GM19035 (cell line): ENCODE results near the gene MYRIP.
"Not testable (repeated sequence)": the region's sequence is repeated elsewhere in the genome, so short reads cannot be mapped to it uniquely, and the experiment has no call there.

Experiments
- ATAC-seq: cut with Tn5 transposase; IDR thresholded peaks from one replicate; pipeline ENCODE4 v1.9.1; 2021; ENCODE audit not compliant: unreplicated experiment

Gene MYRIP

DNA sequence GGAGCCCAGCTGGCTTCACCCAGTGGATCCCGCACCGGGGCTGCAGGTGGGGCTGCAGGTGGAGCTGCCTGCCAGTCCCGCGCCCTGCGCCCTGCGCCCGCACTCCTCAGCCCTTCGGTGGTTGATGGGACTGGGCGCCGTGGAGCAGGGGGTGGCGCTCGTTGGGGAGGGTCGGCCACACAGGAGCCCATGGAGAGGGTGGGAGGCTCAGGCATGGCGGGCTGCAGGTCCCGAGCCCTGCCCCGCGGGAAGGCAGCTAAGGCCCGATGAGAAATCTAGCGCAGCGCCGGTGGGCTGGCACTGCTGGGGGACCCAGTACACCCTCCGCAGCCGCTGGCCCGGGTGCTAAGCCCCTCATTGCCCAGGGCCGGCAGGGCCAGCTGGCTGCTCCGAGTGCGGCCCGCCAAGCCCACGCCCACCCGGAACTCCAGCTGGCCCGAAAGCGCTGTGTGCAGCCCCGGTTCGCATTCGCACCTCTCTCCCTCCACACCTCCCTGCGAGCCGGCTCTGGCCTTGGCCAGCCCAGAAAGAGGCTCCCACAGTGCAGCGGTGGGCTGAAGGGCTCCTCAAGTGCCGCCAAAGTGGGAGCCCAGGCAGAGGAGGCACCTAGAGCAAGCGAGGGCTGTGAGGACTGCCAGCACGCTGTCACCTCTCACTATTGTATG lies 268.6 kb downstream of the MYRIP start:
- ATAC-seq, result not testable (repeated sequence)

DNA sequence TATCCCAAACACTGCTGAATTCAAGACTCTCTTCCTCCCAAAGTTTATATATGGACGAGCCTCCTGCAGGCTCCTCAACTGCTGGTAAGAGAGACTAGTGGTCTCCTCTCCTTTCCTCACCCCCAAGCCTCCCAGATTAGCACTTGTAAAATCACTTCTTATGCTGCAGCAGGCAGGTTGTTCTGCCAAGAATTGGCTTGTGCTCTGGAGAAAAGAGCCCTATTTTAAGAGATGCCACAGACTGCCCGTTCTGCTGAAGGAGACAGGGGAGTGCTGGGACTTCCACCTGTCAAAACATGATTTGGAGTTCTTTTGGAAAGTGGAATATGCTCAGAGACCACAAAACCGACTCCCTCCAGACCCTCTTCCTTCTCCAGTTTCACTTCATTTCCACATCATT lies 269.2 kb downstream of the MYRIP start:
- ATAC-seq, result no peak

DNA sequence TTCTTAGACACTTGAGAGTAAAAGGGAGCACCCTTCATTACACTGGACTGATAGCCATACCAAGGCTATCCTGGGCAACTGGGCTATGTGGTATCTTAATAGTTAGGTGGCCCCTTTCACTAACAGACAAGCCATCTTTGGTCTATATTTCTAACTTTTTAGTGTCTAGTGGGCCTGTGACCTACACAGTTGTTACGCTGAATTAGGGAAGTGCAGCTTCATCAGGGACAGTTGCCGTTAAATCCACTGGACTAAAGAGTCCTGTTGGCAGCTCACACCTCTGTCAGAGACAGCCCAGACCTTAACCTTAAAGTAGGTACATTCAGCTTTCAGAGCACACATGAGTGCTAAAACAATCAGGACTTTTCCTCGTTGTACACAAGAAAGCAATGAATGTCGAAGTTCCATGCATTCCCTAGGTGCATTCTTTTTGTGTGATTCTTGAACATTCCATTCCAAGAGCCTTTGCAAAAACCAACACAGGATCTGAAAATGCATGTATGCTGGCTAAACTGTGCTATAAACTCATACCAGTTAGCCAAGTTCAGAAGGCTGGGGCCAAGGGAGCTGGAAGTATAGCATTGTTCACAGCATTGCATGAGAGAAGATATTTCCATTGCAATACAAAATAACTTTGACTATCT lies 269.9 kb downstream of the MYRIP start:
- no peak for ATAC-seq

DNA sequence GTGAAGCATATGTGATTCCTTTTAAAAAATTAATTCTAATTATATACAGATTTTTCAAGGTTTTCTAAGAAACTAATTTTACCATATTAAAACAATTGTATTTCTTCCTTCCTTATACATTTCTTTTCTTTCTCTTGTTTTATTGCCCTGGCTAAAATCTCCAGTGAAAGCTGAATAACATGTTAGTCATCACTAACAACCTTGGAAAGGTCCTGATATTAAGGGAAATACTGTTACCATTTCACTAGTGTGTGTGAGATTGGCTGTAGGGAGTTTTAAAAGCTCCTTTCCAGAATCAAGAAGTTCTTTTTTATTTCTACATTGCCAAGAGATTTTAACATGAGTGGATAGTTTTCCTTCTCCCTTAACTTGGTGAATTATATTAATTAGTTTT lies 270.4 kb downstream of the MYRIP start:
- ATAC-seq, result no peak

DNA sequence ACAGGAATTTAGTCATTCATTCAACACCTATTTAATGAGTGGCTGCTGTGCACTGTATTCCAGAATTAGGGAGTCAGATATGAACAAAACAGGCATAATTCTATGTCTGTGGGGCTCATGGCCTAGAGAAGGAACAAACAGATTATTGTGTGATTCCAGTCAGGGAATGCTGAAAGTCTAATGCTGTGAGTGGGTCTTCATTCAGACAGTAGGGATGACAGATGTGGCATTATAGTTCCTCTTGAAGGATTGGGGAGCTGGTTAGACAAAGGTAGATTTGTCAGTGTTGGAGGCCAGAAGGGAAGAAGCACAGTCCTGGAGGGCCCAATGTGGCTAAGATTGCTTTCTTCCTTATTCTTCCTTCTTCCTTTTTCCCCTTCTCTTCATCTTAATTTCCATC lies 273.7 kb downstream of the MYRIP start:
- no peak for ATAC-seq

DNA sequence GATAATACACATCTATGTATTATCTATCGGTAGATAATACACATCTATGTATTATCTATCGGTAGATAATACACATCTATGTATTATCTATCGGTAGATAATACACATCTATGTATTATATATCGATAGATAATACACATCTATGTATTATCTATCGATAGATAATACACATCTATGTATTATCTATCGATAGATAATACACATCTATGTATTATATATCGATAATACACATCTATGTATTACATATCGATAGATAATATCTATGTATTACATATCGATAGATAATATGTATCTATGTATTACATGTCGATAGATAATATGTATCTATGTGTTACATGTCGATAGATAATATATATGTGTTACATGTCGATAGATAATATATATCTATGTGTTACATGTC lies 275.0 kb downstream of the MYRIP start:
- ATAC-seq, result not testable (repeated sequence)

DNA sequence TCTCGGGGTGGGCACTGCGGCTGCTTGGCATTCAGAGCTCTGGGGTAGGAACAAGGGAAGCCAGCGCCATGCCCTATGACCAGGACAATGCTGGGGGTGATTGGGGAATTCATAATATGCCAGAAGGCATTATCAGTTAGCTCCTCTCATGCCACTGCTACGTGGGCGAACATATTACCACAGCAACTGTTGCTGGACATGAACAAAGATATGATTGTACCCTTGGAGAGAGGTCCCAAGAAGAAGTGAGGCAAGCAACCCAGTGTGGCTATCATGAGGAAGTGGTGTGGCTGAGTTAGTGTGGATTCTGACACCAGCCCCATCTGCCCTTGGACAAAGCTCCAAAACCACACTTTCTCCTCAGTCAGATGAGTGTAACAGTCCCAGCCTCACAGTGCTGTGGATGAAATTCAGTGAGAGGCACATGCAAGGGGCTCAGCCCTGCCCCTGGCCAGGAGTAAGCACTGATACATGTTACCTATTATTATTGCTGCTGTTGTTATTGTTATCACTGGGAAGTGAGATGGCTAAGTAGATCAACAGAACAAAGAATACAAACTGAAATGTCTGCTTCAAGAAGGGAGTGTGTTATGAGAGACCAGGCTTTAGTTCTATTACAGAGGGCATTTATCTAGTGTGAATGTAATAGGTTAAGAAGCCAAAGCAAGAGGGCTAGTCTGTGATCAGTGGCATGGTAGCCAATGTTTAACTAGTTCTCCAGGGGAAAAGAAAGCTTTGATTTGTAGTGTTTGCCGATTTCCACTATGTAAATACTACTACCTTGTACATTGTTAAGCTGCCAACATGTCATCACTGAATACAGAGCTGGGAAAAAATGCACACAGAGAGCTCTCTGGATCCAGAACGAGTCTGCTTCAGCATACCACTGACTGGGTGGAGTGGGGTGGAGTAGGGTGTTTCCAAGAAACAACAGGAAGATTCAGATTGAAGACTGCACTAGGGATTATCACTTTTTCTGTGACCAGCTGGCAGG lies 277.8 kb downstream of the MYRIP start:
- no peak for ATAC-seq

DNA sequence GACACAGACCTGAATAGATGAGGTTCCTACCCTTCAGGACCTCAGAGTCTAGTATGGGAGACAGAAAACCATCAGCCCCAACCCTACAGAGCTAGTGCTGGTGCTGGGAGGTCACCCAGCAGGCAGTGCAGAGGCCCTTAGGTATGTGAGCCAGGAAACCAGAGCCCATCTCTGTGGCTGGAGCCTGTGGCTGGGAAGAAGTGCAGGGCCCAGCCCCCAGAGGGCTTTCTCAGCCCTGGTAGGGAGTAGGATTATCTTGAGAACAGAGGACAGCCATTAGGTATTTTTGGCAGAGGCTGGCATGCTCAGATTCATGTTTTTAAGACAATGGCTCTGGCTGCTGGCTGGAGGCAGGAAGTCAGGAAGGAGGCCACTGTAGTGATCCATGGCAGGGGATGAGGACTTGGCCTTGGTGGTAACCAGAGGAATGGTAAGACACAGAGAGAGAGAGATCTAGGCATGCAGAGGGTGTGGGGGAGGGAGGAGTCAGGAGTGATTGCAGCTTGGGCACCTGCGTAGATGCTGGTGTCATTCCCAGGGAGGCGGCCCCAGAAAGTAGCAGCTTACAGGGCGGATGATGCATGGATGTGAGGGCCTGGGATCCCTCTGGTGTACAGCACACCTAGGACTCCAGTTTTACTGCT lies 279.2 kb downstream of the MYRIP start:
- no peak for ATAC-seq

DNA sequence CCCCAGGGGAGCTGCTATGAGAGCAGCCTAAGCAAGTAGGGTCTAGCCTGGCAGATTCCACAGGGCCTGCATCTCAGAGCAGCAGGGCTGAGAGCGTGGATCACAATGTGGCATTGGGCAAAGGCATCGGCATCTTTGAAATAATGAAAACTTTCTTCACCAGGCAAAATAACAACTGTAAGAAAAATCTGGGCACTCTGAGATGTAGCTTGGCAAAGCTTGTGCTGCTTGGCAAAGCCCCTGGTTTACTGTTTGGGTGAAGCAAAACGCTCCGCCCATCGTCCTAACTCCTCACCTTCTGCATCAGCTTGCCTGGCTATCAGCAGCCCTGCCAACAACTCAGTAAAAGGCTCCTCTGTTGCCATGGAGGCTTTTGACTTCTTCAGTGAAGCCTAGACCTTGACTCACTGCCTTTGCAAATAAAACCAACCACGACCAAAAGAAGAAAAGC lies 287.3 kb downstream of the MYRIP start:
- no peak for ATAC-seq

DNA sequence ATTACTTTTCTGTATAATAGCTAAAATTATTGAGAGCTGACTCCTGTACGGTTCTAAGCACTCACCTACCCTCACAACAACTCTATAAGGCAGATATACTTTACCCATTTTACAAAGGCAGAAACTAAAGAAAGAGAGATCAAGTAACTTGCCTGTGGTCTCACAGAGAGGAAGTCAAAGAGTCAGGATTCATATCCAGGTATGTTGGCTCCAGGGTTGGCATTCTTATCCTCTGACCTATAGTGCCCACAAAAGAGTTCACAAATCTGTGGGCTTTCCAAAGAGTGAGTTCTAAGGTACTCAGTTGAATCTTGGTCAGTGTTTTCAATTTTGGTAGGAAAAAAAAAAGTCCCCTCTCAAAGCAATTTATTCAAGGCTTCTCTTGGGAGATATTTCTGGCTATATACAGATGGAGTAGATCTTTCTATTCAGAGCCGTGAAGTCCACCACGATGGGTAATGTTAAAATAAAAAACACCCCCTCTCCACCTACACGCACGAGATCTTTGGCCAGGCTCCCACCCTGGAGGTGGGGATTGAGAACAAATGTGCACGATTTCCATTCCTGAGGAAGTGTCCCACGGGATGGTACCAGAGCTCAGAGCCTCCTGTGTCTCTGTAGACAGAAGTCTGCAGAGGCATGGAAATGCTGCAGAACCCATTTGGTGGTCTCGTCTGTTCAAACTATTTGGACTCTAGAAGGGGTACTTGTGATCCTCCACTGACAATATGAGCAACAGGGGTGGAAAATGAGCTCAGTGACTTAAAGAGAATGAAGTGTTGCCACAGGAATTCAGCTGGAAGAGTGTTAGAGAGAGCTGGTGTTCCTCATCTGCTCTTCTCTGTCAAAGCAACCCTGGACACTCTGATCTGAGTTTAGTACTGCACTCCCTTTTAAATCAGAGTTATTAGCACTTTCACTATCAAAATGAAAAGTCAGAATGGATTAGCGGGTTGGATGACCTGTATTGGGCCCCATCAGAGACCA lies 288.0 kb downstream of the MYRIP start:
- ATAC-seq, result no peak

DNA sequence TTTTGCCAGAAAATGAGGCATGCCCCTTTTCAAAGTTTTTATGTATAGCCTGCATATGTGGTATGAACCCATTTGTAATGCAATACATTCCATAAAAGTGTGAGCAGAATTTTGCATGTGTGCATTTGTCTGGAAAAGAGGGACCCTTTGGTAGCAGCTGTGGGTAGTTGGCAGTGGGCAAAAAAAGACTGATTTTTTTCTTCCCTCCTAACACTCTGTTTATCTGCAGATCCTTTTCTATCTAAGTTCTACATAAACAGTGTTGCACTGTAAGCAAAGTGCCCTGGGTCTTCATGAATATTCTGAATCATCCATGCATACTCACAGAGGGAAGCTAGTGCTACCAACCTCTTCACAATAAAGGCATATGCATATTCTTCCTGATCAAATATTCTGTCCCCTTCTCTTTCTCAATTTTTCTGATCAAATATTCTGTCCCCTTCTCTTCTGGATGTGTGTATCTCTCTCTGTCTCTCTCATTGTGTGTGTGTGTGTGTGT lies 288.9 kb downstream of the MYRIP start:
- no peak for ATAC-seq

DNA sequence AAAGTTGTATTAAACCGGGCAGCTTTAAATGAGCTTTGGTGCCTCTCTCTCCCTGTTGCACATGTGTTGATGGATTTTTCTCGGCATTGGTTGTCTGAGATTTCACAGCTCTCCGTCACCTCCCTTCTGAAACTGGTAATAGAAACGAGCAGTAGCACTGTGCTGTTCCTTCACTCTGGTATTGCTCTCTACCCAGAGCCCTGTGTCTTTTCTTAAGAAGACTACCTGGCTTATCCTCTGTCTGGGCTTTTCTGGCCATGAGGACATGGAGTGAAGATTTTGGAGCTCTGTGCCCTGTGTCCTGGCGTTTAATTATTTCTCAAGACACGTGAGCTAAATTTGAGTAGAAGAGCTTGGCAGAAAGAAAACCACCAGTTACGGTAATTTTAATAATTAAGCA lies 290.5 kb downstream of the MYRIP start:
- no peak for ATAC-seq

DNA sequence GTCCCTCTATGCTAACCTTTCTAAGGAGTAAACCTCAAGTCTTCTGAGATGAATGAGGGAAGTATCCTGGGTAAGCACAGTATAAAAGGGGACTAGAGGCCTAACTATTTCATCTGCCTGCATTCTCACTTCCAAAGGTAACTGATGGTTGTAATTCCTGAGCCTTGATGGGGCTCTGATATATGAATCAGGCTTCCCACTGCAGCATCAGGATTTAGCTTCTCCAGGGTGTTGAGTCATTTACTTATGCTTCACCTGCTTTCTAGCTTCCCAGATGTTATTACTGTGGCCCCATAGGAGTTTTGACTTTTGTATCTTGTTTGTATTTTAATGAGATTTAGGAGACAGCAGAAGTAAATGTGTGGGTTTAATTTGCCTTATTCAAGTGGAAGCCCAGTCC lies 292.8 kb downstream of the MYRIP start:
- ATAC-seq, result no peak

DNA sequence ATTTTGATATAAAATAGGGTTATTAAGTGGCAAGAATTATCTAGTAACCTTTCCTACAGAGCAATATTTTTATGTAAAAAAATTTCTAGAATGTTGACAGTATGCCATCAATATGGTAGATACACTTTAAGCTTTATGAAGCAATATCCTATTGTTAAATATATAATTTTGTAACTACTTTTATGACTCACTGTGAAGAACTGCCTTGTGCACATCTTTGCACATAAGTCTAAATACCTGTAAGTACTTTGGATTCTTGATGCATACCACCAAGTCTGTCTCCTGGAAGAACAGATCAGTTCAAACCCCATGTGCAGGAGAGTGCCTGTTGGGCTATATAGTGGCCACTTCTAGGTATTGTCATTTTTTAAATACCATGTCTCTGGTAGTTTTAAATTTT lies 294.4 kb downstream of the MYRIP start:
- no peak for ATAC-seq

DNA sequence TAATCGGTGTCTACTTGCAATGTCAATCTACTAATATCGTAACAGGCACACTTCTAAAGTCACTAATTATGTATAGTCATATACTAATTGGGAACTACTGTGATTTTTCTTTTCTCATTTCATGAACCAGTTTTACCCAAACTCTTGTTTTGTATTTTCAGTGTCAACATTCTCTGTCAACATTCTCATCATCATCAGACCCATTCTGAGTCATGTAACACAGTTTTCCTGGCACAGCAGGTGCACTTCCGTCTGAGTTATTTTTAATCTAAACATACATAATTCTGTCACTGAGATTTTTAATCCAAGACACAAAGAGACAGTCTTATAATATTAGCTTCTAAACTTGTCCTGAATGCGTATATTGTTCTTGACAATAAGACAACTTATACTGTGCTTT lies 295.0 kb downstream of the MYRIP start:
- ATAC-seq, result no peak

DNA sequence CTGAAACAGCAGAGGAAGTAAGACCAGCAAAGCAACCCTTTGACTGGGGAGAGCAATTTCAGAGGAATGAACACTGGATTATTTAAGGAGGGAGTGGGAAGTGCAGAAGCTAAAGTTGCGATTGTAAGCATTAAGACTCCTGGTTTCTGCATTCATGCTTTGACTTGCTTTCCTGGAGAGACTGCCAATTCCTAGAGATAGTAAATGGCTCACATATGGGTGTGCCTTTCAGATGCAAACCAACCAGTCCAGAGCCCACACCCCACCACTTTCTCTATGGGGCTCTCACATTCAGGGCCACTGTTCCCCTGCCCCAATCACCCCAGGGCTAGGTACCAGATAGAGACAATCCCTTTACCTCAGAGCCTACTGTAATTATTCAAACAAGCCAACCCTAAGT lies 299.2 kb downstream of the MYRIP start:
- no peak for ATAC-seq

DNA sequence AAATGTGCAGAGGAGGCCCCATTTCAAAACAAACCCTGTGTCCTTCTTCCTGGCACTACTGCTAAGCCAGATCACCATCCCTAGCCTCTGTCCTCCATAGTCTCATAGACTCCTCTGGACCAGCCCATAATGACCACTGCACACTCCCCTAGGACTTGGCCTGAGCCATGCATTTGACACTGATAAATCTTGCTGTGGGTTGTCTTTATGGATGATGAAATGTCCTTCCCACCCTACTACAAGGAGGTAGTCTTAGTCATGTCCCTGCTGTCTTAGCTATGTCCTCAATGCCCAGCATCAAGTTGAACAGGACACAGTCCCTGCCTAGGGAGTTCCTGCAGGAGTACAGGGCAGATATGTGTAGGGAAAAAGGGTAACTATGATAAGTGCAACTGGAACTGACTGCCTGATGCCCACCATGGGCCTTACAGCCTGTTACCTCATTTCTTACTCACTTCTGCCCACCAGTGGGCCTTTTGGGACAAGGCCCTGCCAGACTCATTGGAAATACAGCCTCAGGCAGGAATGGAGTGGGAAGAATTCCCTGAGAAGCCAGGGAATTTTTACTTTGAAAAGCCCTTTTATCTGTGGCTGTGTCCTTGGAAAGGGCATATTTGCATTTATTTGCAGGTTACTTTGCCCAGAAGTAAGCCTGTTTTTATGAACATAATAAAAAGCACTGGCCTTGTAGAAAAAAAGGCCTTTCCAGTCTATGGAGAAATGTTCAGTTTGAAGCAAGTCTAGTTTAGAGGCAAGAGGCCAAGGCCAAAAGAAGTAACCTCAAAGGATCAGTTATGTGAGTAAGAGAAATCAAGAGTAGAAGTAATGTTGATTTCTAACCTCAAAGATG lies 300.5 kb downstream of the MYRIP start:
- no peak for ATAC-seq

DNA sequence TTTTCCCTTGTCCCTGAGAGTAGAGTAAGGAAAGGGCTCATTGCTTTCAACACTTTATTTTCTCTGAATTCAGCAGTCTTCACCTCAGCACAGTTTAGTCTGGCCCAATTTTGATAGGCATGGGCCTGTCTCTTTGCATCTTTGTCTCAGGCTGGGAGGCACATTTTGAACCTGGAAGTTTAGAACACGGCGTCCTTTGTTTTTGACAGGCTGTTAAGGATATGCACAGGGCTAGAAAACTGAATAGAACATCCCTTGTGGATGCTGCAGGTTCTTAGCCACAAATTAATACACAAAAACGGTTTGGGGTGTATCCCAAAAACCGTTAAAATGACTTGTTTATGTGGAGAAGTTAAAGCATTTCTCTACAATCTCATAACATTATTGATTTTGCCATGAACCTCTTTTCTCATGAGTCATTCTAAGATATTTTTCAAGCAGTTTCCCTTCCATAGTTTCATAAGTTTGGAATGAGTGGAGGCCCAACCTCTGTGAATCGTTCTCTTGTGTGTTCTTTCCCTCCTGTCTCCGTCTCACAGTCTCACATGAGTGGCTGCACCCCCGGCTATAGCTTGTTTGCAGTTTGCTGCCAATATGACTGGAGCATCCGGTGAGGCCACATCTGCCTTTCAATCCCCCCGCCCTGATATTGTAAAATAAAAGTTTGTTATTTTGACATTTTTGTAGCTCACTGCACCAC lies 307.2 kb downstream of the MYRIP start:
- ATAC-seq, result no peak
